Activated T-cell treated with anti-CD3 and anti-CD28 coated beads, Interleukin-2, amount 50 U/mL, for 24 hours (primary cell): ENCODE data around the gene GPR152.

Experiments used
- DNase-seq: peaks from one replicate; pipeline ENCODE4 v3.0.0-alpha.2; 2020
- H3K27ac Mint-ChIP-seq: 2 replicates; pipeline ENCODE4 v1.8.0; 2020; ENCODE audit warnings: mild to moderate bottlenecking, mixed read lengths
- H3K27me3 Mint-ChIP-seq: 2 replicates; pipeline ENCODE4 v1.8.0; 2020; ENCODE audit warnings: mixed read lengths
- H3K36me3 Mint-ChIP-seq: 2 replicates; pipeline ENCODE4 v1.8.0; 2020; ENCODE audit warnings: low read depth, mixed read lengths
- H3K4me1 Mint-ChIP-seq: 2 replicates; pipeline ENCODE4 v1.8.0; 2020; ENCODE audit warnings: low read depth, mixed read lengths
- H3K4me3 Mint-ChIP-seq: 2 replicates; pipeline ENCODE4 v1.8.0; 2020; ENCODE audit warnings: mild to moderate bottlenecking, moderate library complexity, mixed read lengths
- H3K9me3 Mint-ChIP-seq: 2 replicates; pipeline ENCODE4 v1.8.0; 2020; ENCODE audit warnings: mixed read lengths

The GPR152 gene

GRCh38 chr11:67442504-67443404, 9.8 kb downstream of the GPR152 start:
- H3K36me3 Mint-ChIP-seq: peaks cover 24% of the 10 kb centered on the region
- H3K4me1 Mint-ChIP-seq: peaks cover 83% of the 10 kb centered on the region

GRCh38 chr11:67441731-67442351, 10.7 kb downstream of the GPR152 start:
- peak overlapping the region; percentile 96 for H3K27ac Mint-ChIP-seq

More at GRCh38 chr11:67442504-67443404, 9.8 kb downstream of the GPR152 start:
- H3K27me3 Mint-ChIP-seq: no peaks in the 10 kb centered on the region
- DNase-seq: peak; percentile 51
- no peaks in the 10 kb centered on the region for H3K9me3 Mint-ChIP-seq
- peak overlapping the region; percentile 67 for H3K4me3 Mint-ChIP-seq
- H3K27ac Mint-ChIP-seq: peak overlapping the region; percentile 87

GRCh38 chr11:67441098-67441563, 11.4 kb downstream of the GPR152 start:
- peaks cover 70% of the 10 kb centered on the region for H3K4me1 Mint-ChIP-seq
- H3K9me3 Mint-ChIP-seq: no peaks in the 10 kb centered on the region
- DNase-seq: peak; percentile 43
- H3K27me3 Mint-ChIP-seq: no peaks in the 10 kb centered on the region
- H3K36me3 Mint-ChIP-seq: peaks cover 39% of the 10 kb centered on the region
- no peak overlapping the region for H3K4me3 Mint-ChIP-seq
- peak overlapping the region; percentile 96 for H3K27ac Mint-ChIP-seq

More at GRCh38 chr11:67441731-67442351, 10.7 kb downstream of the GPR152 start:
- Mint-ChIP-seq H3K9me3 (no peaks in the 10 kb centered on the region), H3K27me3 (no peaks in the 10 kb centered on the region), H3K36me3 (peaks cover 32% of the 10 kb centered on the region), H3K4me3 (peak overlapping the region; percentile 67), H3K4me1 (peaks cover 74% of the 10 kb centered on the region)
- DNase-seq: peak; percentile 50

- Mint-ChIP-seq H3K4me1 (peaks cover 67% of the 10 kb centered on the region), H3K36me3 (peaks cover 46% of the 10 kb centered on the region), H3K4me3 (peak overlapping the region; percentile 96), H3K27me3 (no peaks in the 10 kb centered on the region), H3K27ac (peak overlapping the region; percentile 96), H3K9me3 (no peaks in the 10 kb centered on the region)
- peak; percentile 59 for DNase-seq
These were observed 12.1 kb downstream of the GPR152 start for GRCh38 chr11:67440229-67441097.

GRCh38 chr11:67439321-67440228, 13.0 kb downstream of the GPR152 start:
- H3K27me3 Mint-ChIP-seq: no peaks in the 10 kb centered on the region
- peaks cover 52% of the 10 kb centered on the region for H3K36me3 Mint-ChIP-seq
- DNase-seq: peak; percentile 67
- peak overlapping the region; percentile 96 for H3K27ac Mint-ChIP-seq
- peak overlapping the region; percentile 96 for H3K4me3 Mint-ChIP-seq
- H3K9me3 Mint-ChIP-seq: no peaks in the 10 kb centered on the region
- H3K4me1 Mint-ChIP-seq: peaks cover 65% of the 10 kb centered on the region

GRCh38 chr11:67438158-67438902, 14.2 kb downstream of the GPR152 start:
- Mint-ChIP-seq H3K36me3 (peaks cover 64% of the 10 kb centered on the region), H3K4me1 (peaks cover 69% of the 10 kb centered on the region), H3K27me3 (no peaks in the 10 kb centered on the region), H3K4me3 (peak overlapping the region; percentile 96), H3K27ac (peak overlapping the region; percentile 96), H3K9me3 (no peaks in the 10 kb centered on the region)
- DNase-seq: peak; percentile 87

GRCh38 chr11:67437809-67438157, 14.7 kb downstream of the GPR152 start:
- DNase-seq: no peak
- Mint-ChIP-seq H3K27ac (peak overlapping the region; percentile 93), H3K27me3 (no peaks in the 10 kb centered on the region), H3K9me3 (no peaks in the 10 kb centered on the region), H3K4me1 (peaks cover 71% of the 10 kb centered on the region), H3K4me3 (peak overlapping the region; percentile 96), H3K36me3 (peaks cover 69% of the 10 kb centered on the region)

- Mint-ChIP-seq H3K4me3 (peak within 1 kb of the TSS; percentile 96), H3K9me3 (no peaks in the 10 kb centered on the region), H3K27ac (peak within 1 kb of the TSS; percentile 93), H3K36me3 (peaks cover 75% of the 10 kb centered on the region), H3K27me3 (no peaks in the 10 kb centered on the region), H3K4me1 (peaks cover 71% of the 10 kb centered on the region)
- DNase-seq: peak; percentile 85
These were observed 15.3 kb downstream of the GPR152 start, which contains the start of gene PTPRCAP for GRCh38 chr11:67437082-67437808. Gene PTPRCAP (minus strand): TSS chr11:67437682. CDS start chr11:67437619, 63 bp downstream.

GRCh38 chr11:67436459-67437081, 16.0 kb downstream of the GPR152 start:
- Mint-ChIP-seq H3K27me3 (no peaks in the 10 kb centered on the region), H3K36me3 (peaks cover 82% of the 10 kb centered on the region), H3K4me3 (peak overlapping the region; percentile 96), H3K9me3 (no peaks in the 10 kb centered on the region), H3K27ac (peak overlapping the region; percentile 92), H3K4me1 (peaks cover 72% of the 10 kb centered on the region)
- DNase-seq: peak; percentile 86

- H3K4me1 Mint-ChIP-seq: peaks cover 70% of the 10 kb centered on the region
- H3K27ac Mint-ChIP-seq: peak overlapping the region; percentile 92
- H3K9me3 Mint-ChIP-seq: no peaks in the 10 kb centered on the region
- DNase-seq: peak; percentile 56
- no peaks in the 10 kb centered on the region for H3K27me3 Mint-ChIP-seq
- peaks cover 88% of the 10 kb centered on the region for H3K36me3 Mint-ChIP-seq
- peak overlapping the region; percentile 96 for H3K4me3 Mint-ChIP-seq
These were observed 16.6 kb downstream of the GPR152 start for GRCh38 chr11:67435727-67436458.

GRCh38 chr11:67435031-67435726, 17.4 kb downstream of the GPR152 start:
- Mint-ChIP-seq H3K4me3 (peak overlapping the region; percentile 96), H3K36me3 (peaks cover 95% of the 10 kb centered on the region), H3K9me3 (no peaks in the 10 kb centered on the region), H3K27me3 (no peaks in the 10 kb centered on the region), H3K4me1 (peaks cover 68% of the 10 kb centered on the region), H3K27ac (peak overlapping the region; percentile 97)
- peak; percentile 70 for DNase-seq
